Placental epithelial cell (primary cell): ENCODE data around the gene NPIPB12. TPM values are rescaled to one million over a fixed set of nuclear protein-coding genes. Genes with fewer than 3 reads are reported as not detected.

Experiments
- small RNA-seq: library from RNA; depleted of rRNA; stranded (forward); fragments of <200 nt; gene quantifications from one replicate; pipeline ENCODE3, GENCODE V24; 2012
- total RNA-seq: library from RNA; depleted of rRNA; stranded (reverse); fragments of >200 nt; gene quantifications from 2 replicates; pipeline ENCODE4 v1.2.3, GENCODE V29; 2012

NPIPB12 gene
- total RNA-seq = 12.0 and 33.8 TPM in 2 replicates

DNA sequence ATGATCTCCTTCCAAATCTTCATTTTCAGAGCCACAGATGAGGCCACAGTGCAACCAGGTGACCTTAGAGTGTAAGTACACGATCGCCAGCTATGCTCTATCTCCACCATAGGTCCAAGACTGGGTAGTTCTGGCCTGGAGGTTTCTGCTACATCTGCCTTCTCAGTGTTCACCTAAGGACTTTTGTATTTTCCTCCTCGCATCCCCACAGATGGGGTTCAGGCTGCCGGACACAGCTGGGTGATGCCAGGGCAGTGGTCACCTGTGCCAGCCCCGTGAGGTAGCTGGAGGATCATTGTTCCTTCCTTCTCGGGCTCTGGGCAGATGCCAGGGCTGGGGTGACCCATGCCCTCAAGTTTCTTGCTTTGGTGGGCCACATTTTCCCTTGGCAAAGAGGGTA, at the start of gene NPIPB12:
Gene NPIPB12 (minus strand): TSS at position 101 of the 400 bp plus-strand sequence.

GRCh38 chr16:29459706-29460646, 46.2 kb downstream of the NPIPB12 start, which contains the start of gene SULT1A4:
SULT1A4 (plus strand) TSS chr16:29459913; CDS start chr16:29461386, 1,473 bp downstream.

DNA sequence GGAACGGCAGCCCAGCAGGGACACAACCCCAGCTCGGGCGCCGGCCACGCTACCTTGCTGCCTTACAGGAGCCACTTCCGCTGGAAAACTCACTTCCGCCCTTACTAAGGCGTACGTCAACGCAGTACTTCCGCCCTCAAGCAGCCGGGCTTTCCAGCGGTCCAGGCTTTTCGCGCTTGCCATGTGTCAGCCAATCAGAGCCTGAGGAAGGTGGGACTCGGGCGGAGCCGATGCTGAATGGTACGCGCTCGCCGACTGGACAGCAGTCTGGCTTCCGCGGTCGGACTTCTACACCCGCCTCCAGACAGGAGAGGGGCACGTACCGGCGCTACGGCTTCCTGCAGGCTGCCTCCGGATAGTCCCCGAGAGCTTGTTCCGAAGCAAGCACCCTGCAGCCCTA, 51.9 kb downstream of the NPIPB12 start, which contains the start of the genes BOLA2 and SLX1B:
Gene BOLA2 (minus strand): TSS at position 83 of the 400 bp plus-strand sequence. CDS start 98 bp downstream, outside the sequence.
Gene SLX1B (plus strand): TSS at position 265 of the 400 bp plus-strand sequence.

Small RNA genes within 50 kb of the gene (small RNA-seq; reads per million reads assigned to genes)
- not detected for gene AC133555.2

Other genes starting within 250 kb of the NPIPB12 start
- gene NPIPB11, start 99.7 kb downstream of the NPIPB12 start, total RNA-seq = under 0.01 TPM in 1 of 2 replicates, not detected in the other
- 12.6 and 14.0 TPM in 2 replicates for gene BOLA2, start 52.1 kb downstream of the NPIPB12 start, total RNA-seq
- gene SLX1B, start 51.9 kb downstream of the NPIPB12 start, total RNA-seq = 3.1 and 20.2 TPM in 2 replicates
- 1.2 TPM in 1 of 2 replicates, not detected in the other for gene SULT1A4, start 46.5 kb downstream of the NPIPB12 start, total RNA-seq
- gene SPN, start 156.8 kb upstream of the NPIPB12 start, total RNA-seq = not detected in 2 replicates
- gene QPRT, start 172.8 kb upstream of the NPIPB12 start, total RNA-seq = 58.1 and 63.6 TPM in 2 replicates
- gene C16orf54, start 239.6 kb upstream of the NPIPB12 start, total RNA-seq = not detected in 2 replicates